Natural killer cell (primary cell): ENCODE measurements around the gene KANK4. TPM values are rescaled to one million over a fixed set of nuclear protein-coding genes. Genes with fewer than 3 reads are reported as not detected.
"Not testable (repeated sequence)": the region's sequence is repeated elsewhere in the genome, so short reads cannot be mapped to it uniquely, and the experiment has no call there.

Source experiments
- ATAC-seq, 3 donors: fragments of 150-1000 bp in 2 of 3; fragments of 200-7000 bp in 1 of 3; cut with Tn5 transposase; 1 replicate in 1 of 3; 2 replicates in 2 of 3; pipeline ENCODE4 v1.10.0; 2021; ENCODE audit warnings: mild to moderate bottlenecking in 2 of 3, moderate library complexity in 2 of 3
- DNase-seq, 2 donors: peaks; one replicate each; pipeline versions ENCODE4 v3.0.0 to v3.0.0-alpha.2; 2013 to 2021; ENCODE audit warnings: mixed read lengths in 1 of 2
- H3K27ac ChIP-seq: one replicate; pipeline ENCODE4 v1.5.1; 2013; ENCODE audit warnings: mild to moderate bottlenecking, low read length
- H3K27me3 ChIP-seq: one replicate; pipeline ENCODE4 v1.6.1; 2013; ENCODE audit warnings: low read length; ENCODE audit not compliant: control insufficient read depth, insufficient read depth
- H3K36me3 ChIP-seq: one replicate; pipeline ENCODE4 v1.6.1; 2013; ENCODE audit warnings: low read length; ENCODE audit not compliant: control insufficient read depth, insufficient read depth
- H3K4me1 ChIP-seq: one replicate; pipeline ENCODE4 v1.6.1; 2013; ENCODE audit warnings: low read length; ENCODE audit not compliant: control insufficient read depth, insufficient read depth
- H3K4me3 ChIP-seq: one replicate; pipeline ENCODE4 v1.5.1; 2013; ENCODE audit warnings: low read length
- H3K9me3 ChIP-seq: one replicate; pipeline ENCODE4 v1.6.1; 2013; ENCODE audit warnings: low read length; ENCODE audit not compliant: control insufficient read depth, insufficient read depth
- H3K27ac Mint-ChIP-seq, 2 donors: one replicate each; pipeline ENCODE4 v1.8.0; 2022; ENCODE audit warnings: mild to moderate bottlenecking in 2 of 2, mixed read lengths in 2 of 2, moderate library complexity in 1 of 2
- H3K27me3 Mint-ChIP-seq, 2 donors: one replicate each; pipeline ENCODE4 v1.8.0; 2022; ENCODE audit warnings: low read depth in 2 of 2, mixed read lengths in 2 of 2
- H3K36me3 Mint-ChIP-seq: one replicate; pipeline ENCODE4 v1.8.0; 2022; ENCODE audit warnings: mixed read lengths
- H3K4me1 Mint-ChIP-seq, 2 donors: one replicate each; pipeline ENCODE4 v1.8.0; 2022; ENCODE audit warnings: mixed read lengths in 2 of 2
- H3K4me3 Mint-ChIP-seq: one replicate; pipeline ENCODE4 v1.8.0; 2022; ENCODE audit warnings: mild to moderate bottlenecking, moderate library complexity, mixed read lengths
- H3K9me3 Mint-ChIP-seq, 2 donors: one replicate each; pipeline ENCODE4 v1.8.0; 2022; ENCODE audit warnings: mixed read lengths in 2 of 2
- WGBS: methylation state at CpG from one replicate; pipeline ENCODE4 v1.1.7; 2013; ENCODE audit warnings: missing lambda C conversion rate; ENCODE audit not compliant: insufficient coverage; 5-methylcytosine and 5-hydroxymethylcytosine counted together
- intact Hi-C: fragments of 100-400 bp; cut with micrococcal nuclease; formaldehyde crosslinking; loops from one replicate; pipeline ENCODE4 v1.14.2; 2022
- total RNA-seq, 4 donors: library from RNA; stranded (reverse); fragments of 120-200 nt in 1 of 4; gene quantifications; one replicate each; pipeline versions ENCODE4 v1.2.3 to v1.2.4, GENCODE V29; 2013 to 2022
- TF ChIP-seq, protein P1 (sequence below): fragments of 200-600 bp; IDR thresholded peaks from one replicate; pipeline ENCODE4 v1.8.0; 2022; ENCODE audit warnings: antibody characterized with exemption

KANK4 gene
- total RNA-seq, 3 donors from 2014 or later (not counting 1 experiment from before 2014, with no cell fraction given), result not detected

GRCh38 chr1:62222321-62222720, 96.9 kb downstream of the KANK4 start:
- WGBS, result 96% methylated on average over 9 of the region's 9 CpGs
- H3K27ac Mint-ChIP-seq, result no peak overlapping the region

DNA sequence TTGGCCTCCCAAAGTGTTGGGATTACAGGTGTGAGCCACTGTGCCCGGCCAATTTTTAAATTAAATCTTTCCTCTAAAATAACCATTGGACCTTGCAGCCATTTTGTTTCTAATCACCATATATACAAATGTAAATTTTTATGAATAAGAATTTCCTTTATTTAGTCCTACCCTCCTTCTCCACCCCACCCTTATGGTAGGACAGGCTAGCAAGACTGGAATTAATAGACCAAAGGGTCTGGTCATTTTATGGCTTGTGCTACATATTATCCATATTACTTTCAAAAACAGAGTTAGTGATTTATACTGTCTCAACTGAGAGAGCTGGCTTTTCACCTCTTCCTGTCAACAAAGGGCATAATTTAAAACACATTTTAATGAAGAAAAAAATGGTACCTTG, 98.1 kb downstream of the KANK4 start:
- ATAC-seq (no peak), DNase-seq (no peak)
- H3K27me3 ChIP-seq, result no peaks in the 10 kb centered on the region
- no CpG with 5 or more reads among the region's 1 CpG for WGBS
- H3K4me3 Mint-ChIP-seq, result no peak overlapping the region
- H3K27me3 Mint-ChIP-seq, result no peaks in the 10 kb centered on the region
- H3K4me1 Mint-ChIP-seq, result no peaks in the 10 kb centered on the region
- no peak overlapping the region for H3K27ac ChIP-seq
- no peak overlapping the region for H3K27ac Mint-ChIP-seq
- H3K36me3 Mint-ChIP-seq, result no peaks in the 10 kb centered on the region
- TF ChIP-seq, protein P1, sequence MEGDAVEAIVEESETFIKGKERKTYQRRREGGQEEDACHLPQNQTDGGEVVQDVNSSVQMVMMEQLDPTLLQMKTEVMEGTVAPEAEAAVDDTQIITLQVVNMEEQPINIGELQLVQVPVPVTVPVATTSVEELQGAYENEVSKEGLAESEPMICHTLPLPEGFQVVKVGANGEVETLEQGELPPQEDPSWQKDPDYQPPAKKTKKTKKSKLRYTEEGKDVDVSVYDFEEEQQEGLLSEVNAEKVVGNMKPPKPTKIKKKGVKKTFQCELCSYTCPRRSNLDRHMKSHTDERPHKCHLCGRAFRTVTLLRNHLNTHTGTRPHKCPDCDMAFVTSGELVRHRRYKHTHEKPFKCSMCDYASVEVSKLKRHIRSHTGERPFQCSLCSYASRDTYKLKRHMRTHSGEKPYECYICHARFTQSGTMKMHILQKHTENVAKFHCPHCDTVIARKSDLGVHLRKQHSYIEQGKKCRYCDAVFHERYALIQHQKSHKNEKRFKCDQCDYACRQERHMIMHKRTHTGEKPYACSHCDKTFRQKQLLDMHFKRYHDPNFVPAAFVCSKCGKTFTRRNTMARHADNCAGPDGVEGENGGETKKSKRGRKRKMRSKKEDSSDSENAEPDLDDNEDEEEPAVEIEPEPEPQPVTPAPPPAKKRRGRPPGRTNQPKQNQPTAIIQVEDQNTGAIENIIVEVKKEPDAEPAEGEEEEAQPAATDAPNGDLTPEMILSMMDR, result no peak
- intact Hi-C loops, result no loop called here
- no peak overlapping the region for H3K4me3 ChIP-seq
- H3K9me3 Mint-ChIP-seq, result no peaks in the 10 kb centered on the region
- no peaks in the 10 kb centered on the region for H3K36me3 ChIP-seq
- no peaks in the 10 kb centered on the region for H3K9me3 ChIP-seq
- H3K4me1 ChIP-seq, result no peaks in the 10 kb centered on the region

More at GRCh38 chr1:62222321-62222720, 96.9 kb downstream of the KANK4 start:
- Histone ChIP-seq H3K9me3 (no peaks in the 10 kb centered on the region), H3K27me3 (no peaks in the 10 kb centered on the region), H3K4me1 (no peaks in the 10 kb centered on the region), H3K27ac (no peak overlapping the region), H3K4me3 (no peak overlapping the region), H3K36me3 (no peaks in the 10 kb centered on the region)
- TF ChIP-seq, protein P1, result no peak
- intact Hi-C loops, result no loop called here
- Mint-ChIP-seq H3K9me3 (no peaks in the 10 kb centered on the region), H3K27me3 (no peaks in the 10 kb centered on the region), H3K36me3 (no peaks in the 10 kb centered on the region), H3K4me3 (no peak overlapping the region), H3K4me1 (no peaks in the 10 kb centered on the region)
- no peak for ATAC-seq
- DNase-seq, result no peak

GRCh38 chr1:62220456-62220855, 98.8 kb downstream of the KANK4 start:
- H3K27ac ChIP-seq, H3K4me3 ChIP-seq, H3K4me3 Mint-ChIP-seq, H3K27me3 Mint-ChIP-seq, H3K36me3 Mint-ChIP-seq, ATAC-seq, intact Hi-C loops, H3K27me3 ChIP-seq, H3K9me3 Mint-ChIP-seq, H3K9me3 ChIP-seq, H3K4me1 Mint-ChIP-seq, H3K27ac Mint-ChIP-seq, DNase-seq, H3K36me3 ChIP-seq, H3K4me1 ChIP-seq: not testable (repeated sequence)
- 93% methylated on average over 8 of the region's 9 CpGs for WGBS

DNA sequence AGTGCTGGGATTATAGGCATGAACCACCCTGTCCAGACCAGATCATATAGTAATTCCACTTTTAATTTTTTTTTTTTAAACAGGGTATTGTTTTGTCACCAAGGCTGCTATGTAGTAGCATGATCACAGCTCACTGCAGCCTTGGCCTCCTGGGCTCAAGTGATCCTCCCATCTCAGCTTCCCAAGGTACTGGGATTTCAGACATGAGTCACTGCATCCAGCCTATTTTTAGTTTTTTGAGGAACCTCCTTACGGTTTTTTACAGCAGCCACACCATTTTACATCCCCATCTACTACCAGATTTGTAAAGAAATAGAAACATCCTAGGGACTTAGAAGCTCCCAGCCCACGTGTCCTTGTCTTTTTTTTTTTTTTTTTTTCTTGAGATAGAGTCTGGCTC, 100.6 kb downstream of the KANK4 start:
- WGBS, result 64% methylated on average over 2 of the region's 2 CpGs
- Mint-ChIP-seq H3K36me3 (no peaks in the 10 kb centered on the region), H3K4me3 (no peak overlapping the region), H3K4me1 (no peaks in the 10 kb centered on the region), H3K9me3 (no peaks in the 10 kb centered on the region), H3K27ac (no peak overlapping the region), H3K27me3 (no peaks in the 10 kb centered on the region)
- no peaks in the 10 kb centered on the region for H3K9me3 ChIP-seq
- intact Hi-C loops, result no loop called here
- TF ChIP-seq, protein P1, result no peak
- ATAC-seq (no peak), DNase-seq (no peak)
- H3K27ac ChIP-seq, result no peak overlapping the region
- H3K27me3 ChIP-seq, result no peaks in the 10 kb centered on the region
- H3K36me3 ChIP-seq, result no peaks in the 10 kb centered on the region
- H3K4me3 ChIP-seq, result no peak overlapping the region
- H3K4me1 ChIP-seq, result no peaks in the 10 kb centered on the region
